Measurements from ENCODE around the gene PLEKHA7. TPM values are rescaled to one million over a fixed set of nuclear protein-coding genes. Genes with fewer than 3 reads are reported as not detected.

PLEKHA7 gene
- total RNA-seq, 2 experiments from 2014 or later: 2.3 to 3.4 TPM

- Mint-ChIP-seq H3K4me3 (no peak overlapping the region), H3K36me3 (ENCODE audit: low read depth) (no peaks in the 10 kb centered on the region), H3K27ac (no peak overlapping the region), H3K27me3 (no peaks in the 10 kb centered on the region), H3K9me3 (no peaks in the 10 kb centered on the region), H3K4me1 (peaks cover 15% of the 10 kb centered on the region)
- POLR2A ChIA-PET: no interaction called here
- no peak for DNase-seq
- CTCF ChIA-PET: no interaction called here
Measured at GRCh38 chr11:16959602-16960001, 54.6 kb downstream of the PLEKHA7 start.

GRCh38 chr11:16958833-16959232, 55.4 kb downstream of the PLEKHA7 start:
- Mint-ChIP-seq H3K4me1 (peaks cover 14% of the 10 kb centered on the region), H3K4me3 (no peak overlapping the region), H3K9me3 (no peaks in the 10 kb centered on the region), H3K27me3 (no peaks in the 10 kb centered on the region), H3K36me3 (ENCODE audit: low read depth) (no peaks in the 10 kb centered on the region), H3K27ac (peak overlapping the region; percentile 26)
- CTCF ChIA-PET: no interaction called here
- POLR2A ChIA-PET: no interaction called here
- no peak for DNase-seq

- Mint-ChIP-seq H3K27ac (no peak overlapping the region), H3K4me1 (peaks cover 10% of the 10 kb centered on the region), H3K4me3 (no peak overlapping the region), H3K9me3 (no peaks in the 10 kb centered on the region), H3K36me3 (ENCODE audit: low read depth) (no peaks in the 10 kb centered on the region), H3K27me3 (no peaks in the 10 kb centered on the region)
- ChIA-PET CTCF (interaction anchor here (0.6 to 1.4 kb wide), 2 partner anchors 11 to 151 kb away, joined by 4 read pairs; no protein-coding TSS in a partner anchor), POLR2A (interaction anchor here (1.0 kb wide), 1 partner anchor 121 kb away, joined by 4 read pairs; the partner anchor contains the start of gene RPS13)
- no peak for DNase-seq
Measured at GRCh38 chr11:16956538-16957153, 57.6 kb downstream of the PLEKHA7 start.

GRCh38 chr11:16953663-16954062, 60.6 kb downstream of the PLEKHA7 start:
- H3K9me3 Mint-ChIP-seq: no peaks in the 10 kb centered on the region
- CTCF ChIA-PET: no interaction called here
- H3K27ac Mint-ChIP-seq: no peak overlapping the region
- no peaks in the 10 kb centered on the region for H3K27me3 Mint-ChIP-seq
- no peak for DNase-seq
- H3K4me3 Mint-ChIP-seq: no peak overlapping the region
- POLR2A ChIA-PET: no interaction called here
- no peaks in the 10 kb centered on the region for H3K36me3 Mint-ChIP-seq (ENCODE audit: low read depth)
- peaks cover 3% of the 10 kb centered on the region for H3K4me1 Mint-ChIP-seq

- CTCF ChIA-PET: interaction anchor here (0.6 to 4.1 kb wide), 7 partner anchors 9 to 277 kb away, joined by 3 to 18 read pairs (median 4); no protein-coding TSS in a partner anchor
- DNase-seq: no peak
- no peaks in the 10 kb centered on the region for H3K27me3 Mint-ChIP-seq
- no peak overlapping the region for H3K27ac Mint-ChIP-seq
- no peak overlapping the region for H3K4me3 Mint-ChIP-seq
- no peaks in the 10 kb centered on the region for H3K9me3 Mint-ChIP-seq
- H3K4me1 Mint-ChIP-seq: peaks cover 6% of the 10 kb centered on the region
- POLR2A ChIA-PET: no interaction called here
- no peaks in the 10 kb centered on the region for H3K36me3 Mint-ChIP-seq (ENCODE audit: low read depth)
Measured at GRCh38 chr11:16946477-16947282, 67.5 kb downstream of the PLEKHA7 start.

GRCh38 chr11:16945671-16946469, 68.3 kb downstream of the PLEKHA7 start:
- peak; percentile 40 for DNase-seq
- no peaks in the 10 kb centered on the region for H3K36me3 Mint-ChIP-seq (ENCODE audit: low read depth)
- ChIA-PET POLR2A (no interaction called here), CTCF (interaction anchor here (0.7 to 4.1 kb wide), 6 partner anchors 10 to 258 kb away, joined by 3 to 18 read pairs (median 4); no protein-coding TSS in a partner anchor)
- H3K27me3 Mint-ChIP-seq: no peaks in the 10 kb centered on the region
- no peak overlapping the region for H3K4me3 Mint-ChIP-seq
- H3K27ac Mint-ChIP-seq: no peak overlapping the region
- H3K9me3 Mint-ChIP-seq: no peaks in the 10 kb centered on the region
- H3K4me1 Mint-ChIP-seq: peaks cover 6% of the 10 kb centered on the region

GRCh38 chr11:16942911-16943310, 71.3 kb downstream of the PLEKHA7 start:
- Mint-ChIP-seq H3K9me3 (no peaks in the 10 kb centered on the region), H3K27ac (no peak overlapping the region), H3K4me3 (no peak overlapping the region), H3K4me1 (peaks cover 6% of the 10 kb centered on the region), H3K27me3 (no peaks in the 10 kb centered on the region), H3K36me3 (ENCODE audit: low read depth) (no peaks in the 10 kb centered on the region)
- ChIA-PET CTCF (interaction anchor here (0.8 to 1.1 kb wide), 2 partner anchors 9 to 1392 kb away, joined by 3 read pairs; no protein-coding TSS in a partner anchor), POLR2A (no interaction called here)
- DNase-seq: no peak

GRCh38 chr11:16942342-16942741, 71.9 kb downstream of the PLEKHA7 start:
- CTCF ChIA-PET: interaction anchor here (0.8 to 1.1 kb wide), 2 partner anchors 9 to 1392 kb away, joined by 3 read pairs; no protein-coding TSS in a partner anchor
- Mint-ChIP-seq H3K9me3 (no peaks in the 10 kb centered on the region), H3K4me1 (peaks cover 6% of the 10 kb centered on the region), H3K27ac (no peak overlapping the region), H3K27me3 (no peaks in the 10 kb centered on the region), H3K36me3 (ENCODE audit: low read depth) (no peaks in the 10 kb centered on the region), H3K4me3 (no peak overlapping the region)
- DNase-seq: no peak
- POLR2A ChIA-PET: no interaction called here

GRCh38 chr11:16941935-16942334, 72.3 kb downstream of the PLEKHA7 start:
- Mint-ChIP-seq H3K9me3 (no peaks in the 10 kb centered on the region), H3K27me3 (no peaks in the 10 kb centered on the region), H3K27ac (no peak overlapping the region), H3K4me3 (no peak overlapping the region), H3K4me1 (peaks cover 6% of the 10 kb centered on the region), H3K36me3 (ENCODE audit: low read depth) (no peaks in the 10 kb centered on the region)
- ChIA-PET CTCF (interaction anchor here (1.1 kb wide), 1 partner anchor 1391 kb away, joined by 3 read pairs; no protein-coding TSS in a partner anchor), POLR2A (no interaction called here)
- DNase-seq: no peak

GRCh38 chr11:16938061-16938460, 76.2 kb downstream of the PLEKHA7 start:
- Mint-ChIP-seq H3K27me3 (no peaks in the 10 kb centered on the region), H3K9me3 (no peaks in the 10 kb centered on the region), H3K27ac (no peak overlapping the region), H3K36me3 (ENCODE audit: low read depth) (no peaks in the 10 kb centered on the region), H3K4me3 (no peak overlapping the region), H3K4me1 (no peaks in the 10 kb centered on the region)
- DNase-seq: no peak
- POLR2A ChIA-PET: no interaction called here
- CTCF ChIA-PET: no interaction called here

- H3K9me3 Mint-ChIP-seq: no peaks in the 10 kb centered on the region
- no peaks in the 10 kb centered on the region for H3K4me1 Mint-ChIP-seq
- no peak overlapping the region for H3K4me3 Mint-ChIP-seq
- ChIA-PET POLR2A (no interaction called here), CTCF (interaction anchor here (1.2 to 1.9 kb wide), 2 partner anchors 120 to 126 kb away, joined by 3 to 7 read pairs; no protein-coding TSS in a partner anchor)
- H3K27ac Mint-ChIP-seq: no peak overlapping the region
- no peak for DNase-seq
- no peaks in the 10 kb centered on the region for H3K27me3 Mint-ChIP-seq
- H3K36me3 Mint-ChIP-seq (ENCODE audit: low read depth): no peaks in the 10 kb centered on the region
Measured at GRCh38 chr11:16936643-16937042, 77.6 kb downstream of the PLEKHA7 start.

- CTCF ChIA-PET: interaction anchor here (1.2 to 1.9 kb wide), 2 partner anchors 119 to 127 kb away, joined by 3 to 7 read pairs; no protein-coding TSS in a partner anchor
- H3K9me3 Mint-ChIP-seq: no peaks in the 10 kb centered on the region
- no peak overlapping the region for H3K27ac Mint-ChIP-seq
- no peak overlapping the region for H3K4me3 Mint-ChIP-seq
- H3K27me3 Mint-ChIP-seq: no peaks in the 10 kb centered on the region
- DNase-seq: no peak
- H3K4me1 Mint-ChIP-seq: no peaks in the 10 kb centered on the region
- H3K36me3 Mint-ChIP-seq (ENCODE audit: low read depth): no peaks in the 10 kb centered on the region
- POLR2A ChIA-PET: no interaction called here
Measured at GRCh38 chr11:16935518-16936302, 78.5 kb downstream of the PLEKHA7 start.
